GM21526 (cell line): ENCODE data around the gene EPPIN.

Source experiments
- ATAC-seq: cut with Tn5 transposase; IDR thresholded peaks from one replicate; pipeline ENCODE4 v1.9.1; 2021; ENCODE audit warnings: moderate library complexity; ENCODE audit not compliant: unreplicated experiment, low FRiP score

The EPPIN gene

GRCh38 chr20:45539382-45539781 is 7.8 kb downstream of the EPPIN start, which contains the start of gene WFDC6:
Gene WFDC6 (minus strand): TSS chr20:45539482. CDS start chr20:45539407, 75 bp downstream.
- ATAC-seq = no peak

GRCh38 chr20:45538209-45538799 is 8.9 kb downstream of the EPPIN start:
- ATAC-seq = no peak

- ATAC-seq = no peak
These were observed 19.9 kb downstream of the EPPIN start for GRCh38 chr20:45527294-45527693.

GRCh38 chr20:45523821-45524220 is 23.4 kb downstream of the EPPIN start:
- ATAC-seq = no peak

GRCh38 chr20:45518282-45518681 is 28.9 kb downstream of the EPPIN start:
- ATAC-seq = no peak

- no peak for ATAC-seq
These were observed 31.9 kb downstream of the EPPIN start, which contains the start of gene SPINT3 for GRCh38 chr20:45515147-45515913. Gene SPINT3 (minus strand): TSS chr20:45515622. CDS start chr20:45515608, 14 bp downstream.

GRCh38 chr20:45510242-45510862 is 36.8 kb downstream of the EPPIN start:
- no peak for ATAC-seq

GRCh38 chr20:45509091-45509490 is 38.1 kb downstream of the EPPIN start:
- ATAC-seq = no peak

GRCh38 chr20:45508068-45508886 is 38.9 kb downstream of the EPPIN start:
- no peak for ATAC-seq

- no peak for ATAC-seq
These were observed 40.0 kb downstream of the EPPIN start for GRCh38 chr20:45507011-45507820.

- no peak for ATAC-seq
These were observed 40.8 kb downstream of the EPPIN start for GRCh38 chr20:45506398-45506797.

- no peak for ATAC-seq
These were observed 43.8 kb downstream of the EPPIN start for GRCh38 chr20:45503403-45503802.

GRCh38 chr20:45502561-45502960 is 44.6 kb downstream of the EPPIN start:
- no peak for ATAC-seq

- ATAC-seq = no peak
These were observed 45.6 kb downstream of the EPPIN start for GRCh38 chr20:45501600-45501999.

GRCh38 chr20:45500022-45500421 is 47.2 kb downstream of the EPPIN start:
- ATAC-seq = no peak

- ATAC-seq = no peak
These were observed 49.2 kb downstream of the EPPIN start for GRCh38 chr20:45497971-45498494.

GRCh38 chr20:45496166-45496565 is 51.0 kb downstream of the EPPIN start:
- ATAC-seq = no peak

GRCh38 chr20:45495501-45495941 is 51.7 kb downstream of the EPPIN start:
- no peak for ATAC-seq
